ENCODE measurements around the gene ARHGDIG. TPM values are rescaled to one million over a fixed set of nuclear protein-coding genes. Genes with fewer than 3 reads are reported as not detected.

ARHGDIG gene
- total and polyA plus RNA-seq, 2 experiments from 2014 or later, result 0.78 to 1.0 TPM

GRCh38 chr16:309476-309875 is 29.1 kb downstream of the ARHGDIG start:
- peaks cover 15% of the 10 kb centered on the region for H3K79me2 ChIP-seq (replicated peaks; ENCODE audit: insufficient read depth)
- ATAC-seq (peak; percentile 76), DNase-seq (ENCODE audit: low spot score) (peak; percentile 37)
- TF ChIP-seq ZNF462 (CRISPR knock-in tag; IDR thresholded peaks at IDR 0.05) (no peak), STAT1 (IDR thresholded peaks at IDR 0.05; ENCODE audit: unreplicated experiment) (no peak), ZNF114 (CRISPR knock-in tag; IDR thresholded peaks at IDR 0.05) (no peak), REST (IDR thresholded peaks at IDR 0.05; ENCODE audit: unreplicated experiment) (no peak), CTCF (conservative IDR thresholded peaks at IDR 0.05; ENCODE audit: low read depth in 2 of 2) (peak in 1 of 2 experiments; percentile 38; a peak in 1 of 4 replicates), JUNB (IDR thresholded peaks at IDR 0.05; ENCODE audit: unreplicated experiment) (no peak)
- no peaks in the 10 kb centered on the region; the same call in 1 of the 3 replicates for H3K4me1 Mint-ChIP-seq
- no peak overlapping the region for H3K4me3 ChIP-seq
- H3K36me3 ChIP-seq (ENCODE audit: insufficient read depth), result 0 out of 2 replicates have a peak, but pooled peaks cover 3% of the 10 kb centered on the region
- H3K9me2 ChIP-seq (ENCODE audit: insufficient read depth), result no peaks in the 10 kb centered on the region
- no peak overlapping the region for H3K4me3 Mint-ChIP-seq
- no peaks in the 10 kb centered on the region for H3K4me1 ChIP-seq (ENCODE audit: insufficient read depth)
- H2AFZ ChIP-seq, result no peak overlapping the region
- no peaks in the 10 kb centered on the region; the same call in 1 of the 2 replicates for H3F3A ChIP-seq (replicated peaks; ENCODE audit: low read depth)
- H3K27ac ChIP-seq (ENCODE audit: low read depth), result peak overlapping the region; percentile 32; the same call in 1 of the 2 replicates
- peaks cover 7% of the 10 kb centered on the region for H3K27me3 Mint-ChIP-seq (ENCODE audit: insufficient read depth, low read depth, poor library complexity)
- H3K4me2 ChIP-seq, result no peak overlapping the region
- H3K9me3 Mint-ChIP-seq, result no peaks in the 10 kb centered on the region
- H4K20me1 ChIP-seq (replicated peaks; ENCODE audit: insufficient read depth), result peaks cover 13% of the 10 kb centered on the region
- no peak overlapping the region for H3K27ac Mint-ChIP-seq
- peaks cover 12% of the 10 kb centered on the region for H3K36me3 Mint-ChIP-seq (ENCODE audit: low read depth)
- H3K27me3 ChIP-seq (ENCODE audit: insufficient read depth), result no peaks in the 10 kb centered on the region

Measured in GM23338 (cell line).